Measurements from ENCODE around the gene SQSTM1. TPM values are rescaled to one million over a fixed set of nuclear protein-coding genes. Genes with fewer than 3 reads are reported as not detected.
"Not testable (repeated sequence)": the region's sequence is repeated elsewhere in the genome, so short reads cannot be mapped to it uniquely, and the experiment has no call there.

The SQSTM1 gene
- total and polyA plus RNA-seq, 2 experiments from 2014 or later = 211 to 265 TPM

DNA sequence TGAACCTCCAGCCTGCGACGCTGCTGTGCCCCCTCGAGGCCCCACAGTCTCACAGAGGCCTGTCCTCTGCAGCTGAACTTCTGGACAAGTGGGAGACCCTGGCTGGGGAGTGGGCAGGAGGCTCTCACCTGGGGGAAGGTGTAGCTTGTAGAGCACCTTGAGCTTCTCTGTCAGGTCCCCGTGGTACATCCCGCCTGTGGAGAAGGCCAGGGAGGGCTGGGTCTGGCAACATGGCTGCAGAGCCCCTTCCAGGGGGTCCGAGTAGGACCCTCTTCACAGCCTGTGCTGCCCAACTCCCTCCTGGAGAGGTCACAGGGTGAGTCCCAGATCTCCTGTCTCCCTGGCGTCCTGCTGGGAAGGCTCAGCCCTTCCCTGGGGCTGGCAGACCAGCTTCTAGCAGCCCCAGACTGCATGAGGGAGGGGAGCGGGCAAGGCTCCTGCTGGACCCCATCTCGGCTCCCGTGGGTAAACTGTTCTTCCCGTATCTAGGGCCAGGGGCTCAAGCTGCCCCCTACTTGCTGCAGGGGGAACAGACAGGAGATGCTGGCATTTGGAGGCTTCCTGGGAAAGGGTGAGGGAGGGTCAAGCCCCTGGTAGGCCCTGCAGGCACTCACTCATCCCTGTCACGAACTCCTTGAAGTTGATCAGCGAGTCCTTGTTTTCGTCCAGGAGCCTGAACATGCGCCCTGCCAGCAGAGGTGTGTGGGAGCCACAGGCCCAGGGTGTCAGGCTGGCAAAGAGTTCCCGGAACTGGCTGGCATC, 49.1 kb downstream of the SQSTM1 start:
- Histone ChIP-seq H3K27me3 (replicated peaks; ENCODE audit: insufficient read depth) (no peaks in the 10 kb centered on the region), H3K4me3 (no peak overlapping the region), H3K4me2 (ENCODE audit: unreplicated experiment) (no peak overlapping the region), H3K9ac (no peak overlapping the region), H3K9me3 (ENCODE audit: low read depth) (no peaks in the 10 kb centered on the region), H3K9me2 (ENCODE audit: insufficient read depth) (no peaks in the 10 kb centered on the region), H2AFZ (no peak overlapping the region), H3K36me3 (ENCODE audit: low read depth) (peaks cover 9% of the 10 kb centered on the region; the same call in 1 of the 2 replicates), H3K4me1 (ENCODE audit: insufficient read depth) (no peaks in the 10 kb centered on the region), H3K79me2 (ENCODE audit: insufficient read depth) (no peaks in the 10 kb centered on the region), H4K20me1 (ENCODE audit: insufficient read depth) (no peaks in the 10 kb centered on the region), H3K27ac (no peak overlapping the region), H3F3A (ENCODE audit: insufficient read depth) (no peaks in the 10 kb centered on the region)
- 95 to 96% methylated on average over 13 to 16 of the region's 16 CpGs for WGBS, 2 experiments (ENCODE audit: low coverage in 1 of 2, low lambda C conversion rate in 2 of 2, missing lambda C conversion rate in 2 of 2)
- TF ChIP-seq EZH2phosphoT487 (IDR thresholded peaks at IDR 0.05; ENCODE audit: insufficient read depth, low read depth) (no peak), EZH2 (IDR thresholded peaks at IDR 0.05; ENCODE audit: insufficient read depth, poor library complexity, severe bottlenecking) (no peak)
- in situ Hi-C loops (cut with MboI) = no loop called here
- no peak for DNase-seq

DNA sequence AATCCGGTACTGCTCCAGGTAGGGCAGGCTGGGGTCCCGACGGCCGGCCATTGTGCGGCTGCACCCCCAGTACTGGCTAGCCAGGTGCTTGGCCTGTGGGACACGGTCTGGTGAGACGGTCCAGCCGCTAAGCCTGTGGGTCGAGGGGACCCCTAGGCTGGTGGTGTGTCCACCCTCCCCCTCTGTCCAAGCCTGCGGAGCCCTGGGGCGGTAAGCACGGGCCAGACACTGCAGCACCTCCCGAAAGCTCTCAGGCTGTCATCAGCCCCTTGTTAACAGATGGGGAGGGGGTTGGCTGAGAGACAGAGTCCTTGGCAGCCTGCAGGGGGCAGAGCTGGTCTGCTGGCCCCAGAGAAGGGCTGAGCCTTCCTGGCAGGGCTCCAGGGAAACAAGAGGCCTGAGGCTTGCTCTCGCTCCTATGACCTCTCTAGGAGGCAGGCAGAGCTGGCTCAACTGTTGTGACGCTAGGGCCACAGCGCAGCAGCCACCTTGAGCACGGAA, 49.7 kb downstream of the SQSTM1 start:
- H3K9me3 ChIP-seq (ENCODE audit: low read depth) = no peaks in the 10 kb centered on the region
- no peak overlapping the region for H2AFZ ChIP-seq
- no peaks in the 10 kb centered on the region for H3K9me2 ChIP-seq (ENCODE audit: insufficient read depth)
- no peaks in the 10 kb centered on the region for H3K79me2 ChIP-seq (ENCODE audit: insufficient read depth)
- H3K27me3 ChIP-seq (replicated peaks; ENCODE audit: insufficient read depth) = no peaks in the 10 kb centered on the region
- peaks cover 11% of the 10 kb centered on the region; the same call in 1 of the 2 replicates for H3K36me3 ChIP-seq (ENCODE audit: low read depth)
- in situ Hi-C loops (cut with MboI) = no loop called here
- 80 to 84% methylated on average over 16 to 17 of the region's 17 CpGs for WGBS, 2 experiments (ENCODE audit: low coverage in 1 of 2, low lambda C conversion rate in 2 of 2, missing lambda C conversion rate in 2 of 2)
- no peaks in the 10 kb centered on the region for H3F3A ChIP-seq (ENCODE audit: insufficient read depth)
- no peak overlapping the region for H3K4me2 ChIP-seq (ENCODE audit: unreplicated experiment)
- no peak overlapping the region for H3K27ac ChIP-seq
- no peaks in the 10 kb centered on the region for H4K20me1 ChIP-seq (ENCODE audit: insufficient read depth)
- H3K9ac ChIP-seq = no peak overlapping the region
- H3K4me3 ChIP-seq = no peak overlapping the region
- TF ChIP-seq EZH2 (IDR thresholded peaks at IDR 0.05; ENCODE audit: insufficient read depth, poor library complexity, severe bottlenecking) (no peak), EZH2phosphoT487 (IDR thresholded peaks at IDR 0.05; ENCODE audit: insufficient read depth, low read depth) (no peak)
- DNase-seq = peak; percentile 39
- no peaks in the 10 kb centered on the region for H3K4me1 ChIP-seq (ENCODE audit: insufficient read depth)

DNA sequence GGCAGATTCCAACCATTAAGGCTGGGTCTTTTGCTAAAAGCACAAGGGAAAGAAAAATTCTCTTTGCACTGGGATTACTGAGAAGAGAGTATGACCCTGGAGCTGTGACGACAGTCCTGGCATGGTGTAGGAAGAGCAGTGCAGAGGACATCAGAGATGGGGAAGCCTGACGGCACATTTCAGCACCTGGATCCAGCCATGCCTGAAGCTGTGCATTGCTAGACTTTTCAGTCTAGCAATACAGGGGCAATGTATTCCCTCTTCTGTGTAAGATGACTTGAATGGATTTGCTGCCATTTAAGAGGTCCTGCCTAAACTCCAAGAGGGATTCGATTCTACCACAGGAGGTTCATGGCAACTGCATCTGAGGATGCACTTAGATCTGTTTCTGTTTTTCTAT, 50.2 kb downstream of the SQSTM1 start:
- no peaks in the 10 kb centered on the region for H3F3A ChIP-seq (ENCODE audit: insufficient read depth)
- in situ Hi-C loops (cut with MboI) = no loop called here
- H3K9ac ChIP-seq = no peak overlapping the region
- no peak overlapping the region for H3K4me3 ChIP-seq
- H3K4me1 ChIP-seq (ENCODE audit: insufficient read depth) = no peaks in the 10 kb centered on the region
- H4K20me1 ChIP-seq (ENCODE audit: insufficient read depth) = no peaks in the 10 kb centered on the region
- H3K4me2 ChIP-seq (ENCODE audit: unreplicated experiment) = no peak overlapping the region
- H3K36me3 ChIP-seq (ENCODE audit: low read depth) = peaks cover 14% of the 10 kb centered on the region; the same call in 1 of the 2 replicates
- H3K9me3 ChIP-seq (ENCODE audit: low read depth) = no peaks in the 10 kb centered on the region
- TF ChIP-seq EZH2phosphoT487 (IDR thresholded peaks at IDR 0.05; ENCODE audit: insufficient read depth, low read depth) (no peak), EZH2 (IDR thresholded peaks at IDR 0.05; ENCODE audit: insufficient read depth, poor library complexity, severe bottlenecking) (no peak)
- no peak for DNase-seq
- no peak overlapping the region for H2AFZ ChIP-seq
- H3K27me3 ChIP-seq (replicated peaks; ENCODE audit: insufficient read depth) = no peaks in the 10 kb centered on the region
- no peaks in the 10 kb centered on the region for H3K79me2 ChIP-seq (ENCODE audit: insufficient read depth)
- H3K27ac ChIP-seq = no peak overlapping the region
- no peaks in the 10 kb centered on the region for H3K9me2 ChIP-seq (ENCODE audit: insufficient read depth)
- WGBS, 2 experiments (ENCODE audit: low coverage in 1 of 2, low lambda C conversion rate in 2 of 2, missing lambda C conversion rate in 2 of 2) = 95 to 98% methylated on average over 3 of the region's 3 CpGs

DNA sequence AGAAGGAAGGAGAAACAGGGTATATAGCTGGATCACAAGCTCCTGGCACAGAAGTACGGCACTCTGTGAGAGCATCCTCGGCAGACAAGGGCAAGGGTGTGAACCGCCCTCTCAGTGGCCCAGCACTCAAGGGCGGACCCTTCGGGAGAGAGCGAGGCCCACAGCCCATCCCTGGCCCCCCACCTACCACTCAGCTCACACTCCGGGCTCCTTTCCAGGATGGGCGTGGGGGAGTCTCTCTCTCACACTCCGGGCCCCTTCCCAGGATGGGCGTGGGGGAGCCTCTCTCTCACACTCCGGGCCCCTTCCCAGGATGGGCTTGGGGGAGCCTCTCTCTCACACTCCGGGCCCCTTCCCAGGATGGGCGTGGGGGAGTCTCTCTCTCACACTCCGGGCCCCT, 50.8 kb downstream of the SQSTM1 start:
- H2AFZ ChIP-seq; H3K4me3 ChIP-seq; H3K4me1 ChIP-seq (ENCODE audit: insufficient read depth); H3K27me3 ChIP-seq (replicated peaks; ENCODE audit: insufficient read depth); DNase-seq; H3K79me2 ChIP-seq (ENCODE audit: insufficient read depth); in situ Hi-C loops (cut with MboI); H3F3A ChIP-seq (ENCODE audit: insufficient read depth); H4K20me1 ChIP-seq (ENCODE audit: insufficient read depth); H3K9ac ChIP-seq; H3K27ac ChIP-seq; H3K9me3 ChIP-seq (ENCODE audit: low read depth); H3K4me2 ChIP-seq (ENCODE audit: unreplicated experiment); H3K9me2 ChIP-seq (ENCODE audit: insufficient read depth): not testable (repeated sequence)
- 89 to 92% methylated on average over 9 to 14 of the region's 14 CpGs for WGBS, 2 experiments (ENCODE audit: low coverage in 1 of 2, low lambda C conversion rate in 2 of 2, missing lambda C conversion rate in 2 of 2)
- H3K36me3 ChIP-seq (ENCODE audit: low read depth) = peaks cover 20% of the 10 kb centered on the region; the same call in 1 of the 2 replicates

Data from GM23248 (cell line).